ENCODE measurements around the gene ASPN.

GRCh38 chr9:92468206-92468605 is 14.1 kb downstream of the ASPN start:
- TF ChIP-seq, protein P1, sequence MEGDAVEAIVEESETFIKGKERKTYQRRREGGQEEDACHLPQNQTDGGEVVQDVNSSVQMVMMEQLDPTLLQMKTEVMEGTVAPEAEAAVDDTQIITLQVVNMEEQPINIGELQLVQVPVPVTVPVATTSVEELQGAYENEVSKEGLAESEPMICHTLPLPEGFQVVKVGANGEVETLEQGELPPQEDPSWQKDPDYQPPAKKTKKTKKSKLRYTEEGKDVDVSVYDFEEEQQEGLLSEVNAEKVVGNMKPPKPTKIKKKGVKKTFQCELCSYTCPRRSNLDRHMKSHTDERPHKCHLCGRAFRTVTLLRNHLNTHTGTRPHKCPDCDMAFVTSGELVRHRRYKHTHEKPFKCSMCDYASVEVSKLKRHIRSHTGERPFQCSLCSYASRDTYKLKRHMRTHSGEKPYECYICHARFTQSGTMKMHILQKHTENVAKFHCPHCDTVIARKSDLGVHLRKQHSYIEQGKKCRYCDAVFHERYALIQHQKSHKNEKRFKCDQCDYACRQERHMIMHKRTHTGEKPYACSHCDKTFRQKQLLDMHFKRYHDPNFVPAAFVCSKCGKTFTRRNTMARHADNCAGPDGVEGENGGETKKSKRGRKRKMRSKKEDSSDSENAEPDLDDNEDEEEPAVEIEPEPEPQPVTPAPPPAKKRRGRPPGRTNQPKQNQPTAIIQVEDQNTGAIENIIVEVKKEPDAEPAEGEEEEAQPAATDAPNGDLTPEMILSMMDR (IDR thresholded peaks at IDR 0.05) = no peak
- TF ChIP-seq POLR2A (IDR thresholded peaks at IDR 0.05) = no peak

Measured in uterus (tissue), 2 donors.